Measurements from ENCODE around the gene CADPS2.

GRCh38 chr7:122457969-122458368 lies 428.3 kb downstream of the CADPS2 start:
- no peak for TF ChIP-seq POLR2A (IDR thresholded peaks at IDR 0.05; ENCODE audit: low read depth)
- no peak for TF ChIP-seq CTCF (IDR thresholded peaks at IDR 0.05)
